AG04449 (cell line): ENCODE measurements around the gene ESR2.

ENCODE experiments used
- CTCF ChIA-PET: fragments of 350-600 bp; formaldehyde crosslinking; extraction: SDS; loops from one replicate; lab custom pipeline; 2021; ENCODE audit warnings: antibody characterized with exemption; lab: Yijun Ruan, JAX
- POLR2A ChIA-PET: fragments of 400-600, 350-600 bp; formaldehyde crosslinking; extraction: SDS; loops from one replicate; lab custom pipeline; 2020; ENCODE audit warnings: antibody characterized with exemption, inconsistent platforms; lab: Yijun Ruan, JAX
- DNase-seq: peaks from one replicate; pipeline ENCODE4 v3.0.0-alpha.2; 2010; ENCODE audit warnings: low read depth, low spot score
- H3K4me3 ChIP-seq: 2 replicates; pipeline ENCODE4 v1.5.1; 2011; ENCODE audit warnings: low read depth, mild to moderate bottlenecking, control low read depth, low read length
- CTCF ChIP-seq: IDR thresholded peaks from one replicate; pipeline ENCODE4 v1.5.1; 2011; ENCODE audit warnings: mild to moderate bottlenecking, moderate library complexity, low read length, control low read depth, inconsistent platforms; ENCODE audit not compliant: insufficient read depth; ENCODE audit errors: missing control alignments

Gene ESR2

GRCh38 chr14:64233531-64234190 lies 60.5 kb downstream of the ESR2 start:
- ChIA-PET CTCF (no interaction called here), POLR2A (no interaction called here)
- H3K4me3 ChIP-seq: no peak overlapping the region
- TF ChIP-seq CTCF: no peak
- no peak for DNase-seq

GRCh38 chr14:64232944-64233343 lies 61.2 kb downstream of the ESR2 start:
- POLR2A ChIA-PET: no interaction called here
- TF ChIP-seq CTCF: no peak
- no peak for DNase-seq
- CTCF ChIA-PET: no interaction called here
- no peak overlapping the region for H3K4me3 ChIP-seq

- DNase-seq: peak; percentile 46
These were observed 61.9 kb downstream of the ESR2 start for GRCh38 chr14:64232095-64232838.

GRCh38 chr14:64229489-64229888 lies 64.7 kb downstream of the ESR2 start:
- ChIA-PET CTCF (no interaction called here), POLR2A (no interaction called here)
- H3K4me3 ChIP-seq: no peak overlapping the region
- no peak for DNase-seq
- no peak for TF ChIP-seq CTCF

More at GRCh38 chr14:64232095-64232838, 61.9 kb downstream of the ESR2 start:
- TF ChIP-seq CTCF: no peak
- CTCF ChIA-PET: interaction anchor here (0.5 kb wide), 1 partner anchor 20 kb away, joined by 3 read pairs; no protein-coding TSS in a partner anchor
- no peak overlapping the region for H3K4me3 ChIP-seq
- POLR2A ChIA-PET: no interaction called here

- ChIA-PET POLR2A (no interaction called here), CTCF (no interaction called here)
- DNase-seq: no peak
- no peak overlapping the region for H3K4me3 ChIP-seq
- no peak for TF ChIP-seq CTCF
These were observed 66.3 kb downstream of the ESR2 start for GRCh38 chr14:64227856-64228255.

GRCh38 chr14:64225151-64225757 lies 68.9 kb downstream of the ESR2 start:
- ChIA-PET POLR2A (no interaction called here), CTCF (no interaction called here)
- DNase-seq: no peak
- no peak overlapping the region for H3K4me3 ChIP-seq
- TF ChIP-seq CTCF: no peak
